ENCODE measurements around the gene ZNF444. TPM values are rescaled to one million over a fixed set of nuclear protein-coding genes. Genes with fewer than 3 reads are reported as not detected.

The ZNF444 gene
- total and polyA plus RNA-seq, 2 donors (not counting 1 experiment from before 2014, with no cell fraction given) = 24.1 to 37.7 TPM

DNA sequence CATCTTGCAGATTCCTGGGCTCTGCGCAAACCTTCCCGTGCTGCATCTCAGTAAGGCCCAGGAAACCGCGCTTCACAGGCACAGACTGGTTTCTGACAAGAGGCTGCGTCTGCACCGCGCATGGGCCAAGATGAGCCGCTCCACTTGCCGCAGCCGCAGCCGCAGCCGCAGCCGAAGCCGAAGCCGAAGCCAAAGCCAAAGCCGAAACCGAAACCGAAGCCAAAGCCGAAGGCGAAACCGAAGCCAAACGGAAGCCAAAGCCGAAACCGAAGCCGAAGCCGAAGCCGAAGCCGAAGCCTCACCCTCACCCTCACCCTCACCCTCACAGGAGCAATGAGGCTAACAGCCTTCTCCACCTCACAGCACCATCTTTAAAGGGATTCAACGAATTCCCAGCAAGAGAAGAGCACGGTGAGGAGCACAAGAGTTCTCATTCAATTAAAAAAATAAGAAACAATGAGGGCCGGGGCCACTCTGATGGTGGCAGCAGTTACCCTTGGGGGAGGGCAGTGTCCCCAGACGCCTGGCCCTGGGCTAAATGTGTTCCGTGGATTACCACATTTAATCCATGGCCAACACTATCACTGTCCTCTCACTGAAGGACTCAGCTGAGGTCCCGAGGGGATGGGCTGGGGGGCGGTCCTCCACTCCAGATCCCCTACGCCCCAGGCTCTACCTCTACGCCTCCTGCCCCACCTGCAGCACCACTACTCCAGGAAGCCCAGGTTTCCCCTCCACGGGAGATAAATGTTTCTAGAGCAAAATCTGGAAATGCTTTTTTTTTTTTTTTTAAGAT lies 49.1 kb upstream of the ZNF444 start:
- ChIA-PET POLR2A (no interaction called here), CTCF (interaction anchor here (1.1 to 1.4 kb wide), 2 partner anchors 13 to 26 kb away, joined by 3 read pairs; no protein-coding TSS in a partner anchor)
- no peak overlapping the region for H2AFZ ChIP-seq (ENCODE audit: insufficient read depth, low read depth, low read length, poor library complexity, severe bottlenecking)
- H3K36me3 ChIP-seq (replicated peaks in 1 of 2; ENCODE audit: control extremely low read depth in 1 of 2, control insufficient read depth in 1 of 2, extremely low read depth in 1 of 2, insufficient read depth in 2 of 2, low read length in 1 of 2) = peaks cover 0 to 23% of the 10 kb centered on the region in 2 experiments
- TF ChIP-seq, protein P1, sequence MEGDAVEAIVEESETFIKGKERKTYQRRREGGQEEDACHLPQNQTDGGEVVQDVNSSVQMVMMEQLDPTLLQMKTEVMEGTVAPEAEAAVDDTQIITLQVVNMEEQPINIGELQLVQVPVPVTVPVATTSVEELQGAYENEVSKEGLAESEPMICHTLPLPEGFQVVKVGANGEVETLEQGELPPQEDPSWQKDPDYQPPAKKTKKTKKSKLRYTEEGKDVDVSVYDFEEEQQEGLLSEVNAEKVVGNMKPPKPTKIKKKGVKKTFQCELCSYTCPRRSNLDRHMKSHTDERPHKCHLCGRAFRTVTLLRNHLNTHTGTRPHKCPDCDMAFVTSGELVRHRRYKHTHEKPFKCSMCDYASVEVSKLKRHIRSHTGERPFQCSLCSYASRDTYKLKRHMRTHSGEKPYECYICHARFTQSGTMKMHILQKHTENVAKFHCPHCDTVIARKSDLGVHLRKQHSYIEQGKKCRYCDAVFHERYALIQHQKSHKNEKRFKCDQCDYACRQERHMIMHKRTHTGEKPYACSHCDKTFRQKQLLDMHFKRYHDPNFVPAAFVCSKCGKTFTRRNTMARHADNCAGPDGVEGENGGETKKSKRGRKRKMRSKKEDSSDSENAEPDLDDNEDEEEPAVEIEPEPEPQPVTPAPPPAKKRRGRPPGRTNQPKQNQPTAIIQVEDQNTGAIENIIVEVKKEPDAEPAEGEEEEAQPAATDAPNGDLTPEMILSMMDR (IDR thresholded peaks at IDR 0.05) = no peak
- TF ChIP-seq EZH2 (IDR thresholded peaks at IDR 0.05; ENCODE audit: borderline replicate concordance, insufficient read depth, low read depth, low read length, poor library complexity, severe bottlenecking) = no peak
- peaks cover 80% of the 10 kb centered on the region for H4K20me1 ChIP-seq (ENCODE audit: control insufficient read depth, insufficient read depth, low read length, poor library complexity, severe bottlenecking)
- peaks cover 7% of the 10 kb centered on the region for H3K4me1 Mint-ChIP-seq
- H3K79me2 ChIP-seq (ENCODE audit: control insufficient read depth, insufficient read depth, low read length) = peaks cover 52% of the 10 kb centered on the region
- H3K27ac Mint-ChIP-seq = no peak overlapping the region
- peaks cover 0 to 6% (median 0%) of the 10 kb centered on the region in 3 donors for H3K9me3 ChIP-seq (ENCODE audit: control extremely low read depth in 1 of 3, control insufficient read depth in 2 of 3, insufficient read depth in 1 of 3, low read length in 2 of 3)
- no peaks in the 10 kb centered on the region for H3K27me3 Mint-ChIP-seq
- H3K9ac ChIP-seq (ENCODE audit: low read length) = no peak overlapping the region
- H3K4me3 ChIP-seq (ENCODE audit: control extremely low read depth in 1 of 5, extremely low read depth in 1 of 5, insufficient read depth in 1 of 5, low read depth in 2 of 5, low read length in 4 of 5) = no peak overlapping the region
- no peaks in the 10 kb centered on the region for H3K27me3 ChIP-seq (replicated peaks in 1 of 4; ENCODE audit: control extremely low read depth in 1 of 4, control insufficient read depth in 3 of 4, insufficient read depth in 4 of 4, low read length in 3 of 4)
- DNase-seq = no peak
- no peak overlapping the region for H3K4me2 ChIP-seq (replicated peaks; ENCODE audit: low read depth, low read length, poor library complexity, severe bottlenecking)
- intact Hi-C loops (cut with micrococcal nuclease) = no loop called here
- WGBS (ENCODE audit: insufficient coverage) = 97% methylated on average over 34 of the region's 38 CpGs
- ATAC-seq (ENCODE audit: low read depth) = no peak
- no peaks in the 10 kb centered on the region for H3K9me3 Mint-ChIP-seq (ENCODE audit: insufficient read depth)
- H3K4me1 ChIP-seq (ENCODE audit: control insufficient read depth in 2 of 2, insufficient read depth in 2 of 2, low read length in 2 of 2) = no peaks in the 10 kb centered on the region
- H3K27ac ChIP-seq (ENCODE audit: low read length in 2 of 2) = no peak overlapping the region
- no peak overlapping the region for H3K4me3 Mint-ChIP-seq
